ENCODE results near the gene UBE2L3.
"Not testable (repeated sequence)": the region's sequence is repeated elsewhere in the genome, so short reads cannot be mapped to it uniquely, and the experiment has no call there.

Gene UBE2L3

GRCh38 chr22:21641789-21642583 lies 74.5 kb downstream of the UBE2L3 start, which contains the start of gene SDF2L1:
Gene SDF2L1, plus strand, starts transcription at chr22:21642302. Its CDS starts 35 bp downstream, at chr22:21642337.
- Mint-ChIP-seq H3K27me3 (ENCODE audit: low read depth) (peaks cover 7% of the 10 kb centered on the region), H3K4me3 (peak within 1 kb of the TSS; percentile 75 to 87 (median 78))

GRCh38 chr22:21642584-21643448 lies 75.3 kb downstream of the UBE2L3 start:
- peaks cover 7% of the 10 kb centered on the region for H3K27me3 Mint-ChIP-seq (ENCODE audit: low read depth)
- H3K27ac Mint-ChIP-seq: no peak overlapping the region
- peak overlapping the region; percentile 75 to 87 (median 78) for H3K4me3 Mint-ChIP-seq
- peaks cover 16% of the 10 kb centered on the region for H3K36me3 Mint-ChIP-seq (ENCODE audit: low read depth)
- TF ChIP-seq CTCF (IDR thresholded peaks at IDR 0.05; ENCODE audit: unreplicated experiment in 3 of 3): peak; percentile 50 to 65 (median 62)
- peaks cover 19% of the 10 kb centered on the region for H3K4me1 Mint-ChIP-seq
- no peaks in the 10 kb centered on the region for H3K9me3 Mint-ChIP-seq

More at GRCh38 chr22:21641789-21642583, 74.5 kb downstream of the UBE2L3 start, which contains the start of gene SDF2L1:
- TF ChIP-seq CTCF (IDR thresholded peaks at IDR 0.05; ENCODE audit: unreplicated experiment in 3 of 3): peak in 2 of 3 experiments; percentile 2 to 6
- Mint-ChIP-seq H3K4me1 (peaks cover 18% of the 10 kb centered on the region), H3K36me3 (ENCODE audit: low read depth) (peaks cover 16% of the 10 kb centered on the region), H3K9me3 (no peaks in the 10 kb centered on the region), H3K27ac (peak within 1 kb of the TSS in 2 of 3 experiments; percentile 35 to 52)

- Mint-ChIP-seq H3K4me3 (peak overlapping the region; percentile 75 to 87 (median 78)), H3K9me3 (no peaks in the 10 kb centered on the region), H3K27ac (no peak overlapping the region), H3K27me3 (ENCODE audit: low read depth) (peaks cover 7% of the 10 kb centered on the region), H3K36me3 (ENCODE audit: low read depth) (peaks cover 16% of the 10 kb centered on the region), H3K4me1 (peaks cover 19% of the 10 kb centered on the region)
- no peak for TF ChIP-seq CTCF (IDR thresholded peaks at IDR 0.05; ENCODE audit: unreplicated experiment in 3 of 3)
These were observed 76.2 kb downstream of the UBE2L3 start for GRCh38 chr22:21643533-21644357.

GRCh38 chr22:21645513-21645912 lies 78.0 kb downstream of the UBE2L3 start:
- Mint-ChIP-seq H3K4me1 (peaks cover 24% of the 10 kb centered on the region), H3K36me3 (ENCODE audit: low read depth) (peaks cover 16% of the 10 kb centered on the region), H3K4me3 (peak overlapping the region in 1 of 3 experiments; percentile 27)
- H3K27me3 Mint-ChIP-seq (ENCODE audit: low read depth); H3K27ac Mint-ChIP-seq; H3K9me3 Mint-ChIP-seq: not testable (repeated sequence)

GRCh38 chr22:21646608-21647590 lies 79.4 kb downstream of the UBE2L3 start:
- peak overlapping the region in 1 of 3 experiments; percentile 73 for H3K27ac Mint-ChIP-seq
- H3K9me3 Mint-ChIP-seq: no peaks in the 10 kb centered on the region
- peaks cover 16% of the 10 kb centered on the region for H3K36me3 Mint-ChIP-seq (ENCODE audit: low read depth)
- peaks cover 30% of the 10 kb centered on the region for H3K4me1 Mint-ChIP-seq
- TF ChIP-seq CTCF (IDR thresholded peaks at IDR 0.05; ENCODE audit: unreplicated experiment in 3 of 3): peak; percentile 79 to 92 (median 85)
- H3K27me3 Mint-ChIP-seq (ENCODE audit: low read depth): no peaks in the 10 kb centered on the region
- peak overlapping the region; percentile 69 to 82 (median 74) for H3K4me3 Mint-ChIP-seq
